Fibroblast of lung (primary cell): Measurements from ENCODE around the gene ADAM10. TPM values are rescaled to one million over a fixed set of nuclear protein-coding genes. Genes with fewer than 3 reads are reported as not detected.

Experiments used
- DNase-seq, 2 donors: peaks; one replicate each; pipeline versions ENCODE4 v3.0.0 to v3.0.0-alpha.2; 2010; ENCODE audit warnings: low read depth in 2 of 2
- H2AFZ ChIP-seq: 2 replicates; pipeline ENCODE4 v1.5.1; 2012; ENCODE audit warnings: low read length, control low read depth, inconsistent platforms
- H3K27ac ChIP-seq: 2 replicates; pipeline ENCODE4 v1.5.1; 2011; ENCODE audit warnings: low read length, control low read depth; ENCODE audit not compliant: insufficient read depth
- H3K27me3 ChIP-seq: 2 replicates; pipeline ENCODE4 v1.5.1; 2011; ENCODE audit warnings: mild to moderate bottlenecking, low read length; ENCODE audit not compliant: control insufficient read depth, insufficient read depth
- H3K36me3 ChIP-seq: 2 replicates; pipeline ENCODE4 v1.5.1; 2011; ENCODE audit warnings: low read length; ENCODE audit not compliant: control insufficient read depth, insufficient read depth
- H3K4me1 ChIP-seq: 2 replicates; pipeline ENCODE4 v1.5.1; 2011; ENCODE audit warnings: low read length; ENCODE audit not compliant: control insufficient read depth, insufficient read depth; ENCODE audit errors: extremely low read depth
- H3K4me2 ChIP-seq: 2 replicates; pipeline ENCODE4 v1.5.1; 2011; ENCODE audit warnings: low read length, control low read depth; ENCODE audit not compliant: insufficient read depth; ENCODE audit errors: extremely low read depth
- H3K4me3 ChIP-seq, 4 experiments: fragments of 200-600 bp in 1 of 4; sonication (generic) in 1 of 4; replicated peaks in 1 of 4; 2 replicates each; pipeline ENCODE4 v1.5.1; 2011 to 2016; ENCODE audit warnings: low read length in 4 of 4, low read depth in 3 of 4, mild to moderate bottlenecking in 3 of 4, control low read depth in 2 of 4, inconsistent platforms in 1 of 4, mixed read lengths in 1 of 4; ENCODE audit not compliant: insufficient read depth in 1 of 4; ENCODE audit errors: control extremely low read depth in 1 of 4
- H3K79me2 ChIP-seq: 2 replicates; pipeline ENCODE4 v1.5.1; 2012; ENCODE audit warnings: mild to moderate bottlenecking, low read length, inconsistent platforms; ENCODE audit not compliant: control insufficient read depth, insufficient read depth
- H3K9ac ChIP-seq: 2 replicates; pipeline ENCODE4 v1.5.1; 2011; ENCODE audit warnings: mild to moderate bottlenecking, low read length, control low read depth; ENCODE audit not compliant: insufficient read depth
- H3K9me3 ChIP-seq: 2 replicates; pipeline ENCODE4 v1.5.1; 2012; ENCODE audit warnings: low read depth, low read length; ENCODE audit not compliant: control insufficient read depth, insufficient read depth
- H4K20me1 ChIP-seq: 2 replicates; pipeline ENCODE4 v1.5.1; 2011; ENCODE audit warnings: low read length; ENCODE audit not compliant: control insufficient read depth, insufficient read depth; ENCODE audit errors: extremely low read depth
- CTCF ChIP-seq, 2 donors: IDR thresholded peaks in 1 of 2; conservative IDR thresholded peaks in 1 of 2; 1 replicate in 1 of 2; 2 replicates in 1 of 2; pipeline ENCODE4 v1.5.1; 2011 to 2012; ENCODE audit warnings: low read length in 2 of 2, control low read depth in 1 of 2, inconsistent platforms in 1 of 2, low read depth in 1 of 2, mild to moderate bottlenecking in 1 of 2
- EZH2 ChIP-seq: IDR thresholded peaks from 2 replicates; pipeline ENCODE4 v1.5.1; 2012; ENCODE audit warnings: low read length, control low read depth, mild to moderate bottlenecking; ENCODE audit errors: missing control alignments
- polyA plus RNA-seq, 2 donors: library from polyadenylated mRNA; depleted of rRNA in 1 of 2; stranded (reverse) in 1 of 2; unstranded in 1 of 2; fragments of >200 nt; gene quantifications; 2 replicates each; pipeline ENCODE4 v1.2.1, GENCODE V29; 2011 to 2012; ENCODE audit warnings: missing spikeins in 1 of 2
- total RNA-seq: library from RNA; depleted of rRNA; stranded (reverse); fragments of >200 nt; gene quantifications from 2 replicates; pipeline ENCODE4 v1.2.1, GENCODE V29; 2014

The ADAM10 gene
- total and polyA plus RNA-seq, 2 donors (not counting 1 experiment from before 2014, with no cell fraction given), result 224 to 318 TPM

- no peaks in the 10 kb centered on the region for H3K27me3 ChIP-seq
- no peaks in the 10 kb centered on the region for H3K79me2 ChIP-seq
- H3K27ac ChIP-seq, result no peak overlapping the region
- no peak overlapping the region for H3K4me3 ChIP-seq
- no peaks in the 10 kb centered on the region for H4K20me1 ChIP-seq
- H2AFZ ChIP-seq, result no peak overlapping the region
- no peak for TF ChIP-seq EZH2
- TF ChIP-seq CTCF (conservative IDR thresholded peaks at IDR 0.05 in 1 of 2, IDR thresholded peaks at IDR 0.05 in 1 of 2; ENCODE audit: low read depth in 1 of 2, low read length in 2 of 2), result no peak
- no peak for DNase-seq
- H3K9ac ChIP-seq, result no peak overlapping the region
- no peaks in the 10 kb centered on the region for H3K36me3 ChIP-seq
- H3K9me3 ChIP-seq, result no peaks in the 10 kb centered on the region
- no peak overlapping the region for H3K4me2 ChIP-seq
- H3K4me1 ChIP-seq, result no peaks in the 10 kb centered on the region
These were observed 72.1 kb downstream of the ADAM10 start for GRCh38 chr15:58677426-58677825.

GRCh38 chr15:58676766-58677165, 72.7 kb downstream of the ADAM10 start:
- H3K4me1 ChIP-seq, result no peaks in the 10 kb centered on the region
- H3K4me2 ChIP-seq, result no peak overlapping the region
- H2AFZ ChIP-seq, result no peak overlapping the region
- TF ChIP-seq EZH2 (no peak), CTCF (conservative IDR thresholded peaks at IDR 0.05 in 1 of 2, IDR thresholded peaks at IDR 0.05 in 1 of 2; ENCODE audit: low read depth in 1 of 2, low read length in 2 of 2) (no peak)
- no peaks in the 10 kb centered on the region for H4K20me1 ChIP-seq
- H3K79me2 ChIP-seq, result no peaks in the 10 kb centered on the region
- no peak overlapping the region for H3K9ac ChIP-seq
- H3K36me3 ChIP-seq, result no peaks in the 10 kb centered on the region
- no peak for DNase-seq
- no peaks in the 10 kb centered on the region for H3K27me3 ChIP-seq
- H3K27ac ChIP-seq, result no peak overlapping the region
- no peak overlapping the region for H3K4me3 ChIP-seq
- no peaks in the 10 kb centered on the region for H3K9me3 ChIP-seq

GRCh38 chr15:58671186-58671585, 78.3 kb downstream of the ADAM10 start:
- Histone ChIP-seq H3K27me3 (no peaks in the 10 kb centered on the region), H3K79me2 (no peaks in the 10 kb centered on the region), H3K4me3 (no peak overlapping the region), H3K36me3 (no peaks in the 10 kb centered on the region), H2AFZ (no peak overlapping the region), H3K9me3 (no peaks in the 10 kb centered on the region), H3K27ac (no peak overlapping the region), H3K9ac (no peak overlapping the region), H3K4me1 (no peaks in the 10 kb centered on the region), H4K20me1 (no peaks in the 10 kb centered on the region), H3K4me2 (no peak overlapping the region)
- DNase-seq, result no peak
- TF ChIP-seq CTCF (conservative IDR thresholded peaks at IDR 0.05 in 1 of 2, IDR thresholded peaks at IDR 0.05 in 1 of 2; ENCODE audit: low read depth in 1 of 2, low read length in 2 of 2) (no peak), EZH2 (no peak)
